SK-N-MC (cell line): ENCODE results near the gene TMEM164.

Source experiments
- EZH2 ChIP-seq: fragments of 200-600 bp; sonication (generic); IDR thresholded peaks from one replicate; pipeline ENCODE4 v1.6.1; 2017; ENCODE audit warnings: antibody characterized with exemption
- FOXP2 ChIP-seq: optimal IDR thresholded peaks from 2 replicates; pipeline ENCODE3; 2011; ENCODE audit warnings: mild to moderate bottlenecking, moderate library complexity; ENCODE audit not compliant: insufficient read depth; ENCODE audit errors: extremely low read length, control extremely low read depth
- POLR2AphosphoS5 ChIP-seq: IDR thresholded peaks from 2 replicates; pipeline ENCODE4 v1.6.1; 2012; ENCODE audit warnings: mild to moderate bottlenecking, low read depth, low read length, borderline replicate concordance

DNA sequence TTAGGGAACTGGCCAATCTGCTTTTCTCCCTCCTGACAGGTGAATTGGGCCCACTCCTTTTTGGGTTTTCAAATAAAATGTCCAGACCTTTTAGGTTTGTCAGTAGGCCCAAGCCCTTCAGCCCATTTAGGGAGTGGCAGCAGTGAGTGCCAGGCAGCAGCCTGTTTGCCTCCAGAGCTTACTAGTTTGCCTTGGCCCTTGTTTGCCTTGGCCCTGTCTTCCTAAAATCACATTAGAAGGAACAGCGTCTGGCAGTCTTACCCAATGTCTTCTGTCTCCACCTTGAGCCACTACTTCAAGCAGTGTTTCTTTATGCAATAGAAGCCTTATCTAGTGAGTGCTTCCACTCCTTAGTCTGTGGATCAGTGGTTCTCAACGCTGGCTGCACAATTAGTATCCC, 117.1 kb downstream of the TMEM164 start:
- no peak for TF ChIP-seq EZH2
- TF ChIP-seq POLR2AphosphoS5, result no peak
- no peak for TF ChIP-seq FOXP2
